Hematopoietic multipotent progenitor cell treated with erythropoietin and hydrocortisone succinate and interleukin-3 and kit ligand, for 17 days (in vitro differentiated cells): ENCODE results near the gene USP48.
"Not testable (repeated sequence)": the region's sequence is repeated elsewhere in the genome, so short reads cannot be mapped to it uniquely, and the experiment has no call there.

Source experiments
- DNase-seq: peaks from one replicate; pipeline ENCODE4 v3.0.0-alpha.2; 2015; ENCODE audit warnings: low spot score

The USP48 gene

DNA sequence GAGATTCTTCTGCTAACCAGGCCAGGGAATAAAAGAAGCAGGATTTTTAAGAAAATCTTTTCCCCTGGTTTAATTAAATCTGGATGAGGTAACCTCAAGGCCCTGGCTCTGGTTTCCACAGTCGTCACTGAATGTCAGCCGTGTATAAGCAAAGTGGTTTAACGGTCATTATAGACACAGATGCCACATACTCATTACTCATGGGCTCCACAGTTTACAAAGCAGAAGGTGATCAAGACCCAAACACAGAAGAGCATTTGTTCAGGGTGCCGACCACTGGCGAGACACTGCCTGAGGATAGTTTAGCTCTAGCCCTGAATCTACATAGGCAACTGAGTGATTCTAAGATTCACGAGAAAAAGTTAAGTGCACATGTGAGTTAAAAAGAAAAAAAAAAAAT, 86.0 kb downstream of the USP48 start:
- DNase-seq, result no peak

DNA sequence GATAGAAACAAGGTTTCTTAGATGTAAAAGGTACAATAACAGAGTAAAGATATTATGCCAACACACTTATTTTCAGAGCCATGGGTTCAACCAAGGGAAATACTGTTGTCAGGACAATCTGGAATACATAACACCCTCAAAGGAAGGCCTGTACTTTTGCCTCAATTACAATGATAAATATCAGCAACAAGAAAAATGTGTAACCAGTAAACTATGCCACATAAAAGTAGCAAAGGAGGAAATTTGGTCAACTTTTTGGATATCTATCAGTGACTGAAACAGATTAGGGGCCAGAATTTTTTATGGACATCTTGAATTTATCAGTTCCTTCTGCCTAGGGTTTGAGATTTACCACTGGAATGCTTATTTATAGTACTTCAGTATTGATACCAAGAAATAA, 89.2 kb downstream of the USP48 start:
- no peak for DNase-seq

DNA sequence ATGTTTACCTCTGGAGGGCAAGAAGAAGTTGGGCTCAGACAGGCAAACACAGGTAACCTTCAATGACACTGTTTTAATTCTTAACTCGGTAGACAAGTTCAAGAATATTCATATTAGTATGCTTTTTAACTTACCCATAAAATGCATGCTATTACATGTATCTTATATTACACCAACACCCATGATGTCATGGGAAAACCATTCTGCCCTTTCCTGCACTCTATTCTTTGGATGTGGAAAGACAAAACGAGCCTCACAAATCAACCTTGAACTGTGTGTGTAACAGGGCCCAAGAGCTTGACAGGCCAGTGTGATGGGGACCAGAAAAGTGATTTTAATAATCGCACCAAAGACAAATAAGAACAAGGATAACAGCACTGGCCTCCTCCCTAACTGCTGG, 91.2 kb downstream of the USP48 start:
- no peak for DNase-seq

- no peak for DNase-seq
These were observed 93.1 kb downstream of the USP48 start for GRCh38 chr1:21689661-21690372.

- peak; percentile 29 for DNase-seq
These were observed 95.8 kb downstream of the USP48 start for GRCh38 chr1:21687081-21687529.

GRCh38 chr1:21685946-21686678, 96.8 kb downstream of the USP48 start:
- DNase-seq, result no peak

DNA sequence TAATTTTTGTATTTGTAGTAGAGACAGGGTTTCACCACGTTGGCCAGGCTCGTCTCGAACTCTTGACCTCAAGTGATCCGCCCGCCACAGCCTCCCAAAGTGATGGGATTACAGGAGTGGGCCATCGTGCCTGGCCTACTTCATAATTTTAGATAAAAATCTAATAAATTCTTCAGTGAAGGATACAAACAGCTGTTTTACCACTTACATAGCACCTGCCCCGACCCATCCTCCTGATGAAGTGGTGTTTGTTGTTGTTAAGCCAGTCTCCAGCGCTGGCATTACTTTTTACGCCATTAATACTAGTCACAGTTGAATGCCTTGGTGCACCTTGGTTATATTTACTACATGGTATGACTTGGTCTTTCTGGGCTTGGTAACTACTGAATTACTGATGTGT, 101.5 kb downstream of the USP48 start:
- DNase-seq, result no peak

- DNase-seq, result no peak
These were observed 102.0 kb downstream of the USP48 start for GRCh38 chr1:21680918-21681317.

DNA sequence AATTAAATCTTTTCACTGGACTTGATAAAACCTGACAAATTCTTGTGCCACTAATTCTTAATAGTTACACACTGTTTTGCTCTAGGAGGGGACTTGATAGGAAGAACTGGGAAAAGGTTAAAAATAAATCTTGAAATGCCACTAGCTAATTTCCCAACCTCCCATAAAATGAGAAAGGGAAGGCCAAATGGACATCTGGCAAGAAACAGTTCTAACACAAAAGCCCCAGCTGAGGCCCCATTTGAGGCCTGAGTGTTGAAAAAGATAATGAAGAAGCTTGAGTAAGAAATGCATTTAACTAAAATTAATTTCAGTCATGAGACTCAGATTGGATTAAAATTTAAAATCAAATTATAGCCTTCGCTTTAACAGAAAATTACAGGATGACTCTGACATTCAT, 102.6 kb downstream of the USP48 start:
- DNase-seq, result no peak

DNA sequence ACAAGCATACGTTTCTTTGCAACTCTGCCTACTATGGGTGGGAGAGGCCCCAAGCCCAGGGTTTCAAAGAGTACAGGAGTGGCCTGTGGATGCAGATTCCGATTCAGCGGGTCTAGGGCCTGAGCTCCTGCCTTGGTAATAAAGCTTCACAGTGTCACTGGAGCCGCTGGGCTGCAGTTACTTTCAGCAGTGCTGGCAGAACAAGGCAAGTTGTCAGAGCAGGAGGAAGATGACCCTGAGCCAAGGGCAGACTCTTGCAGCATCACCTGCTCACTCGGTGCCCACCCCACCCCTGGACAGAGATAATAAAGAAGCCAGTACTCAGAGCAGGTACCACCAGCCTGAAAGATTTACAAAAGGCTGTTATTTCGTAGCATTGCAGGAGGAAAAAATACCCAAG, 105.8 kb downstream of the USP48 start:
- no peak for DNase-seq

DNA sequence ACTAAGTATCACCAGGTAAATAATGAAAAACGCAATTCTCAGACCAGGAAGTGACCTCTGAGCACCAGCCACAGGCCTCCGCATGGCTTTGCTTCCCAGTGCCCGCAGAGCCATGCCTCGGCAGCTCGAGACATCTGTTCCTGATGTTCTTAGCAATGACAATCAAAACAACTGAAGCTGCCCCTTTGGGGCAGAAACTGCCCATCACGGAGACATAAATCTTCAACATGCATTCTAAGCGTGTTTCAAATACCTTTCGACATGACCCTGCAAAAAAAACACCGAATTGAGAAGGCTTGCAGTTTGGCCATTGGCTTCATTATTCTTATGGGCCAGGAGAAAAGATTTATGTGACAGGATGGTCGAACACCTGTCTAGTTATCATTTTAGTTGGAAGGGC, 108.0 kb downstream of the USP48 start:
- no peak for DNase-seq

GRCh38 chr1:21673853-21674252, 109.1 kb downstream of the USP48 start:
- not testable (repeated sequence) for DNase-seq

DNA sequence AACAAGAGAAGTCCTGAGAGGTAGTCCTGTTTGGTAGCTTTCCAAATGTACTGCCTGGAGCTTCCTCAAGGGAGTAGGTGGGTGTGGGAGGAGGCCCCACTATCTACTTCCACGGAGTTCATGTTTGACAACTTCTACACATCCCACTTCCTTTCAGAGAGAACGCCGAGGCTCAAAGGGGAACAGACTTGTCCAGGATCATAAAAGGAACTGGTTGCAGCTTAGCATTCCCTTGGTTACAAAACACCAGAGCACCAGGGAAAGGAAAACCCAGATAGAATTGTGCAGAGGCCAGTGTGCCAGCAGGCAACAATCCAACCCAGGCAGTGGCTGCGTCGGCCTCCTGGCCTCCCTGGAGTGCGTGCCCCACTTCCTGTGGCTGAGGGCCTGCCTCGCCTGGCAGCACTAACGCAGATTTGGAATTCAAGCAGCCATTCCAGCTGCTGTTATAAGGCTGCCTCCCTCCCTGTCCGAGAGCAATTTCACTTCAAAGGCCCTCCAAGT, 109.6 kb downstream of the USP48 start:
- no peak for DNase-seq

- no peak for DNase-seq
These were observed 110.3 kb downstream of the USP48 start for GRCh38 chr1:21672478-21673276.

- no peak for DNase-seq
These were observed 111.0 kb downstream of the USP48 start for GRCh38 chr1:21671915-21672314.

DNA sequence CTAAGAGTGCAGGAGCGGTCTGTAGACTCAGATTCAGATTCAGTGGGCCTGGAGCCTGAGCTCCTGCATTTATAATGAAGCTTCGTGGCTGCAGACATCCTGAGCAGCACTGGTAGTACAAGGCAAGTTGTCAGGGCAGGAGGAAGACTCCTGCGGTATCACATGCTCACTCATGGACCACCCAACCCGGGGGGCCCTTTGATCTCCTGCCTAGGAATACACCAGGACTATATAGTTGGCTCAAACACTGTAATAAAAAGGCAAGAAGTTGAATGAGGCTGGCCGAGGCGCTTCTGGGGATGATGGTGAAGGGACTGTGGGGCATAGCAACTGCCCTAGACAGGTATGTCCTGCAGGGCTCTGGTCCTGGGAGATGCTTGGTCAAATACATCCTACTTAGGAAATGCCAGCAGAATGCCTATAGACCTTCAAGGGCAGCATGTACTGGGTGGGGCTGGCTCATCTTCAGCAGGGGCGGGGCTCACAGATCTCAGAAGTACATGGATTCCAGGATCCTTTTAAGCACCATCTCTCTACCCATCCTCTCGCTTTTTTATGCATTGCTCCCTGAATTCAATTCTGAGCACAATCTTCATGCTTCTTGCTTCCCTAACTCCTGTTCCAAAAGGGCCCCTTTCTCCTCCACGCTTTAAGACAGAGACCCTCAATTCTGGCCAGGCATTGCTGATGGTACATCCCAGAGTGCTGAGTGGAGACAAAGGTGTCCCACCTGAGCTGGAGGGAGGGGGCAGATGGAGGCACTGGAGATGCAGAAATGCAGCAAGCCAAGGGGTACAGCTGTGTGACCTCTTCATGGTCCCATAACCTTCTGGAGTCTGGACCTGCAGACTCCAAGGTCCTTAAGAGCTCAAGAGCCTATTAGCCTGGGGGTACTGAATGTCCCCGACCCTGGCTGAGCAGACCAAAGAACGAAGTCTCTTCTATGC, 111.7 kb downstream of the USP48 start:
- DNase-seq, result peak; percentile 41

DNA sequence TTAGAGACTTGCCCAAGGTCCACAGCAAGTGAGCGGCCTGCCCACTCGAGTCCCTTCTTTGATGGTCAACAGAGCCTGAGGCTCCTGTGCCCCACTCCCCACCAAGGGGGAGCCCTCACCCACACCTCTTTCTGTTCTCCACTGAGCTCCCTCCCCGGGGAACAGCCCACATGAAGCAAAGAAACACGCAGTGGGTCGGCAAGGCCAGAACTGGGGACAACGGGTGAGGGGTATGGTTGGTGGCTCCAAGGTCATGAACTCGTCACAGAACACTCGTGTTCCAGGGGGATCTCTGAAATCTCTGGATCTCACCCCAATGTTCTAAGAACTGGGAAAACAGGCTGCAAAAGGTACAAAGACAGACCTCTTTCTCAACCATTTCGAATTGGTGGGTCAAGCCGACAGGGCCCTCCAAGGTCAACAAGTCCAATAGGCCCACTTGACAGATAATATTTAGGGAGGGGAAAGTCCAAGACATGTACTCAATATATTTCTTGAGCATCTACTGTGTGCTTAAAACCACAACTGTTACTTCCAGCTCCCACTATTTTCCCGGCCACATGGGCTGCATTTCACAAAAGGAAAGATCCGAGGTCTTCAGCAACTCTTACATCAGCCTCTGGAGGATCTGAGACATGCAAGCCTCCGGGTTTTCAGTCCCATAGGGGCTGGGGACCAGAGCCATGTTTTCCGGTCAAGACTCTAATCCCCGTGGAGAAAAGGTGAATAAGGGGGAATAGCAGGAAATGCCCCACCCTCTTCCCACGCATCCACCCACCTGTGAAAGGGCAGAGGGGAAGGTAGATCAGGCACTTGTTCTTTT, 112.7 kb downstream of the USP48 start:
- DNase-seq, result no peak

- peak; percentile 28 for DNase-seq
These were observed 113.5 kb downstream of the USP48 start, which contains the start of gene RAP1GAP for GRCh38 chr1:21669258-21670058. Gene RAP1GAP, minus strand, starts transcription at chr1:21669357. Its CDS starts 49,325 bp downstream, at chr1:21620032.

DNA sequence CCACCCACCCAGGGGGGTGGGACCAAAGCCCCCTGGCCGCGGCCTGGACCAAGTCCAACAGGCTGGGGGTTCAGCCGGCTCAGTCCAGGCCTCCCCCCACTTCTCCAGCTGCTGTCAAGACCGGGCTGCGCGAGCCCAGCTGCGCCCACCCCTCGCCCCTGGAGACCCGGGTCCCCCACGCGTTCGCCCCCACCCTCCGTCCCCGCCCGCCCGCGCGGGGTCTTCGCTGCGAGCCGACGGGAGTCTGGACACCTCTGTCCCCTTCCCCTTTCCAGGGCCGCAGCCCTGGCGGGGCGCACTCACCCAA, 114.0 kb downstream of the USP48 start:
- DNase-seq, result no peak
